Activated T-cell treated with anti-CD3 and anti-CD28 coated beads, Interleukin-2, amount 50 U/mL, for 24 hours (primary cell): Measurements from ENCODE around the gene TEX44.

Experiments
- DNase-seq: peaks from one replicate; pipeline ENCODE4 v3.0.0-alpha.2; 2020
- H3K27ac Mint-ChIP-seq: 2 replicates; pipeline ENCODE4 v1.8.0; 2020; ENCODE audit warnings: mild to moderate bottlenecking, mixed read lengths
- H3K27me3 Mint-ChIP-seq: 2 replicates; pipeline ENCODE4 v1.8.0; 2020; ENCODE audit warnings: mixed read lengths
- H3K36me3 Mint-ChIP-seq: 2 replicates; pipeline ENCODE4 v1.8.0; 2020; ENCODE audit warnings: low read depth, mixed read lengths
- H3K4me1 Mint-ChIP-seq: 2 replicates; pipeline ENCODE4 v1.8.0; 2020; ENCODE audit warnings: low read depth, mixed read lengths
- H3K4me3 Mint-ChIP-seq: 2 replicates; pipeline ENCODE4 v1.8.0; 2020; ENCODE audit warnings: mild to moderate bottlenecking, moderate library complexity, mixed read lengths
- H3K9me3 Mint-ChIP-seq: 2 replicates; pipeline ENCODE4 v1.8.0; 2020; ENCODE audit warnings: mixed read lengths

TEX44 gene

DNA sequence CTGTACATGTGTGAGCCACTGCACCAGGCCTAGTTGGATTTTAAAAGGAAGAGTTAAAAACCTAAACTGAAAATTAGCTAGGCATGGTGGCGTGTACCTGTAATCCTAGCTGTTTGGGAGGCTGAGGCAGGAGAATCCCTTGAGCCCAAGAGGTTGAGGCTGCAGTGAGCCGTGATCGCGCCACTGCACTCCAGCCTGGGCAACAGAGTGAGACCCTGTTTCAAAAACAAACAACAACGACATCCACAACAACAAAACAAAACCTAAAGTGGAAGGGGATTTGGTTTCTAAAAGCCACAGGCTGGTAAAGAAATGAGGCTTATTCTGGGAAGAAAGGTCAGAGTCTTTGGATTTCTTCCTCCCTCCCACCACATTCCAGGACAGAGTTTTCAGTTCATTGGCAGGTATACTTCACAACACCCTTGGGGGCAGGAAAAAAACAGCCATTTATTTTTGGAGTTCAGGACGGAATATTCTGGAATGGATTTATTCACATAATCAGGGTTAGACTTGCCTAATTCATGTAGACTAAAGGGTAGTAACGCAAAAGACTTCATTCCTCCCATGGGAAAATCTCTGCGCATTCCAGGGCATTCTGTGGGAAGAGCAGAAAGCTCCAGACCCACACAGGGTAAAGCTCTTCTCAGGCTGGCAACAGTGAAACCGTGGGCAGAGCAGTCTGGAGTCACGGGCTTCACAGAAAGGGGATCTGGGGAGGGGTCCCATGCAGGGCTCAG lies 34.9 kb downstream of the TEX44 start:
- Mint-ChIP-seq H3K4me3 (no peak overlapping the region), H3K27me3 (no peaks in the 10 kb centered on the region), H3K4me1 (peaks cover 7% of the 10 kb centered on the region), H3K9me3 (no peaks in the 10 kb centered on the region), H3K27ac (no peak overlapping the region), H3K36me3 (no peaks in the 10 kb centered on the region)
- DNase-seq, result no peak

DNA sequence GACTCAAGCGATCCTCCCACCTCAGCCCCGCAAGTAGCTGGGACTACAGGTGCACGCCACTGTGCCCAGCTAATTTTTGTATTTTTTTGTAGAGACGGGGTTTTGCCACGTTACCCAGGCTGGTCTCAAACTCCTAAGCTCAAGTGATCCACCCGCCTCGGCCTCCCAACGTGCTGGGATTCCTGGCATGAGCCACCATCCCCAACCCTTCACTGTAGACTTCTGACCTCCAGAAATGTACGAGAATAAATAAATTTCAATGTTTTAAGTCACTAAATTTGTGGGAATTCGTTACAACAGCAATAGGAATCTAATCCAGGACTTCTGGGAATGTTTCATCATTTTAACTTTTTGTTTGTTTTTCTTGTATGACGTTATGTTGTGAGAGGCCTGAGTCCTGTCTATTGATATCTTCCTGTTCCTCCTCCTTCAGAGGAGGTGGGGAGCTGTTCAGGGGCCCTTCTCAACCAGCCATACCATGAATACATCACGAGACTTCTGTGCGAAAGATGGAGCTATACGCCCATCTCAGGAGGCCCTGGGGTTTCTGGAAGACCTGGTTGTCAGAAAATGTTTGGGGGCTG lies 40.0 kb downstream of the TEX44 start:
- H3K27me3 Mint-ChIP-seq, result no peaks in the 10 kb centered on the region
- DNase-seq, result no peak
- no peak overlapping the region for H3K4me3 Mint-ChIP-seq
- H3K36me3 Mint-ChIP-seq, result no peaks in the 10 kb centered on the region
- H3K4me1 Mint-ChIP-seq, result peaks cover 4% of the 10 kb centered on the region
- H3K27ac Mint-ChIP-seq, result no peak overlapping the region
- H3K9me3 Mint-ChIP-seq, result no peaks in the 10 kb centered on the region

DNA sequence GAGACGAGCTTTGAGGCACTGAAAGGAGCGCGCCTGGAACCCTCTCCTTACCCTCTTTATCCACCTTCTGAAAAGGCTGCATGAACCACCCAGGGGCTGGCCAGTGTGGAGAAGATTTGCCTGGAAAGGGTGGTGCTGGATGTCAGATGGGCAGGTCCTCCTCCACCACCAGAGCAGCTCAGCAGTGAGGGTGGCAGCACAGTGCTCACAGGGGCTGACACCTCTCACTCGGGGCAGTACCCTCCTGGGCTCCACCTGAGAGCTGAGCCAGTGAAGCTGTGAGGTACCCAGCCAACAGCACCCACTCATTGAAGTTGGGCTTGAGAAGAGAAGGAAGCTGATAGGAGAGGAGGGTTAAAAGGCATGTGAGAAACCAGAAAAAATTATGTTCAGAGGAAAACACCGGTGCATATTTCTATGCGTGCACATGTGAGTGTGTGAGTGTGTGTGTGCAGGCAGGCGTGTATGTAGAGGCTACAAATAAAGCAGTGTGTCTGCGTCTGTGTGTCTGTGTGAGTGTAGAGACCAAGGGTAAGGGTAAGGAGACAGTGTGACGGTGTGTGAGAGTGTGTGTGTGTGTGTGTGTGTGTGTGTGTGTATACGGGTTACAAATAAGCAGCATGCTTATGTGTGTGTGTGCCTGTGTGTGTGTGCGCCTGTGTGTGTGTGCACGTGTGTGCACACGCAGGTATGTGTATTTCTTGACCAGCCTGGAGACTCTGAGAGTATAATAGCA lies 40.7 kb downstream of the TEX44 start:
- no peak overlapping the region for H3K4me3 Mint-ChIP-seq
- H3K9me3 Mint-ChIP-seq, result no peaks in the 10 kb centered on the region
- no peaks in the 10 kb centered on the region for H3K27me3 Mint-ChIP-seq
- no peaks in the 10 kb centered on the region for H3K36me3 Mint-ChIP-seq
- DNase-seq, result no peak
- H3K27ac Mint-ChIP-seq, result no peak overlapping the region
- H3K4me1 Mint-ChIP-seq, result no peaks in the 10 kb centered on the region

DNA sequence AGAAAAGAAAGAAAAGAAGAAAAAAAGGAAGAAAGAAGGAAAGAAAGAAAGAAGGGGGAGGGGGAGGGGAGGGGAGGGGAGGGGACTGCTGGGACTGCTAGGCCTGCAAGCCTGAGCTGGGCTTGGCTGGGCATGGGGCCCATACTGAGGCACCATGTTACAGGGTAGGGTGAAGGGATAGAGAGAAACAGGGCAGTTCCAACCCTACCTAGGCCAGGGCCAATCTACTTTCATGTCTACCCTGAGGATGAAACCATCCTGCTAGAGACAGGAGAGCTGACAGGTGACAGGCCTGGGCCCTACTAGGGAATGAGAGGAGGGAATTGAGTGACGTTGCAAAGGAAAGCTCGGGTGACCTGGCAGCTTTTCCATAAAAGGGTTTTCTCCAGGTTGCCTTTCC lies 41.7 kb downstream of the TEX44 start:
- DNase-seq, result no peak
- Mint-ChIP-seq H3K36me3 (no peaks in the 10 kb centered on the region), H3K9me3 (no peaks in the 10 kb centered on the region), H3K4me3 (no peak overlapping the region), H3K27ac (no peak overlapping the region), H3K27me3 (no peaks in the 10 kb centered on the region), H3K4me1 (no peaks in the 10 kb centered on the region)

DNA sequence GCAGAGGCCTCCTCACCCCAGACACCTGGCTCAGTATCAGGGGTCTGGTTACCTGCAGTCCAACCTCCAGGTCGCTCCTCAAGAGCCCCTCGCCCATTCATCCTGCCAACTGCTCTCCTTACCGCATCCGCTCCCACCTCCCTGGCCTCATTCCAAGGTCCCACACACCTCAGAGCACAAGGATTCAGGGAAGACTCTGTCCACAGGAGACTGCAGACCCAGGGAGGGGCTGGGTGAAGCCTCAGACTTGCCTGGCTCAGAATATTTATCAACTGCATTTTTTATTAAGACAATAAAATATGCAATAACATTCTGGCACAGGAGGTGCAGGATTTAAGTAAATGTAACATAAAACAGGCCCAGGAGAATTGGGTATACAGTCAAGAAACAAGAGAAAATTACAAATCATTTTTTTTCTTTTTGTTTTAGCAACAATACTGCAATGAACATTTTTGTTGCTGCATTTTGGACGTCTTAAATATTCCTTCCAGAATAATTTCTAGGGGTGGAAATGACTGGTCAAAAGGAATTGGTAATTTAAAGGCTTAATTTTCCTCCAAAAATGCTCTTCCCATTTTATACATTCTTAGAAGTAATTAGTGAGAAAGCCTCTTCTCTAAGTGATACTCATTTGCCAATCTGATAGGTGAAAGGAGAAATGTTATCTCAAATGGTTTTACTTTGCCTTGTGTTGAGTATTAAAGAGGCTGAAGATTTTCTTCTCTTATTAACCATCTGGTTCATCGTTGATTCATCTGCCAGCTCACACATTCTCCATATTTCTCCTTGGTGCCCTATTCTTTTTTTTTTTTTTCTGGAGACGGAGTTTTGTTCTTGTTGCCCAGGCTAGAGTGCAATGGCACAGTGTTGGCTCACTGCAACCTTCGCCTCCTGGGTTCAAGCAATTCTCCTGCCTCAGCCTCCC lies 42.5 kb downstream of the TEX44 start:
- Mint-ChIP-seq H3K4me1 (no peaks in the 10 kb centered on the region), H3K4me3 (no peak overlapping the region), H3K27me3 (no peaks in the 10 kb centered on the region), H3K36me3 (no peaks in the 10 kb centered on the region), H3K27ac (no peak overlapping the region), H3K9me3 (no peaks in the 10 kb centered on the region)
- DNase-seq, result no peak

DNA sequence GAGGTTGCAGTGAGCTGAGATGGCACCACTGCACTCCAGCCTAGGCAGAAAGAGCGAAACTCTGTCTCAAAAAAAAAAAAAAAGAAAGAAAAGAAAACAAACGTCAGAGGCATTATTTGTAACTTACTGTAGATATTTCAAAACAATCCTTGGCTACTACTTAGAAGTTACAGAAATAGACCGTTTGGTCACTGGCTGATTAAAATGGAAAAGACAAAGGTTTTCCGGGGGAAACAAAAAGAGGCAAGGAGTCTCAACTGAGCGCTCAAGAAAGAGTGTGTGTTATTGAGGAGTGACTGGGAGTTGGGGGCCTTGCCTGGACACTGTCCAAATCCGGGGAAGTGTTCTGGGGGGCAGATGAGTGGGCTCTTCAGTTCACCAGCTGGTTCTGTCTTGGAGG lies 47.6 kb downstream of the TEX44 start:
- no peak for DNase-seq
- H3K4me3 Mint-ChIP-seq, result no peak overlapping the region
- no peaks in the 10 kb centered on the region for H3K36me3 Mint-ChIP-seq
- peaks cover 13% of the 10 kb centered on the region for H3K4me1 Mint-ChIP-seq
- no peaks in the 10 kb centered on the region for H3K9me3 Mint-ChIP-seq
- H3K27me3 Mint-ChIP-seq, result no peaks in the 10 kb centered on the region
- H3K27ac Mint-ChIP-seq, result no peak overlapping the region

DNA sequence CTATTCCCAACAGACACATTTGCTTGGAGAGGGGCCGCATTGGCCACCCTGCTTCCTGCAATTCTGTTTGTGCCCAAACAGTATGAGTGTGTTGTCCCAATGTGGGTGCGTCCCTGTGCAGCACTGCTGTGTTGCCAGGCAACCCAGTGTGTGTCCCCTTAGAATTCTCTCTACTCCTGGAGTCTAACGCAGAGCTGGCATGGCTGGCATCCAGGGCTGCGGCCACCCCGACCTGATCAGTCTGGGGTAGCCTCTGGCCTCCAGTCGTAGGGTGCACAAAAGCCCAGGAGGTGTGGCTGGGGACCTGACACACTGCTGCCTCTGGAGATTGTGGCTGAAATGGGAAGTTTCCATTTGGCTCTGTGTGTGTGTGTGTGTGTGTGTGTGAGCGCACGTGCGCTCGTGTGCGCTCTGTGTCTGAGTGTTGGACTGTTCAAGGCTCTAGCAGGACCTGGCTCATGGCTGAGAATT lies 48.0 kb downstream of the TEX44 start:
- no peak for DNase-seq
- no peaks in the 10 kb centered on the region for H3K36me3 Mint-ChIP-seq
- H3K27ac Mint-ChIP-seq, result no peak overlapping the region
- H3K4me1 Mint-ChIP-seq, result peaks cover 13% of the 10 kb centered on the region
- H3K27me3 Mint-ChIP-seq, result no peaks in the 10 kb centered on the region
- H3K9me3 Mint-ChIP-seq, result no peaks in the 10 kb centered on the region
- no peak overlapping the region for H3K4me3 Mint-ChIP-seq

DNA sequence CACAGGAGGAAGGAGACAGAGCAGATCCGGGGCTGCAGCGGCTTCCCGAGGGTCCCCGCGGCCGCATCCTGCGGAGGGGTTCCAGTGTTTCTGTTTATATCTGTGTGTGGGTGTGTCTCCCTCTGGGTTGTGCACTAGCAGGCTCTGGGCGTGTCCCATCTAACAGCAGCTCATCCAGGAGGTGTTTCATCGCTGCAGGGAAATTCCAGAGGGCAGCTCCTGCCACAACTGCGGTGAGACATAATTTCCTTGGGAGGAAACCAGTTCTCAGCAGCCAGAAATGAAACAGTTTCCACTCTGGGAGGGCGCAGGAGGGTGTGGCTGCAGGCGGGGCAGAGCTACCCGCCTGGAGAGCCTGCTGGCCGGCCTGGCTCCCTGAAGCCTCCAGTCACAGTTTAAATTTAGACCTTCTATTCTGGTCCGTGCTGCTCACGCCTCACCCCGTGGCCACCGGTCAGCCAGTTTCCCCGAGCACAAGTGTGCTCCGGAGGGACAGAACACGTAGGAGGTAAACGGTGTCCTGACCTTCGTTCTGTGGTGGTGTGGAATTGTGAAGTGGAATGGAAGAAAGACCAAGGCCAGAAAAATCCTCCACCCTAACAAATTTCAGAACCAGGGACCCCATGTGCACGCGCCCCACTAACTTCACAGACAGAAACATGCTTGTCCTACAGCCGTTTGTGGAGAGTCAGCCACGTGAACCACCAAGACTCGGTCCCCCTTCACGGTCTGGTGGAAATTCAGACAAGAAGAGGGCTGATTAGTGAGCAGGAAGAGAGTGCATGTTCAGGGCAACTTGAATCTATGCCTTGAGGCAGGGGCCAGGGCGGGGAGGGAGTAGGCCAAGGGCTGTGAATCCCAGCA lies 50.2 kb downstream of the TEX44 start:
- Mint-ChIP-seq H3K9me3 (no peaks in the 10 kb centered on the region), H3K36me3 (no peaks in the 10 kb centered on the region), H3K4me3 (peak overlapping the region; percentile 56), H3K4me1 (peaks cover 13% of the 10 kb centered on the region), H3K27ac (peak overlapping the region; percentile 80), H3K27me3 (no peaks in the 10 kb centered on the region)
- DNase-seq, result peak; percentile 70

DNA sequence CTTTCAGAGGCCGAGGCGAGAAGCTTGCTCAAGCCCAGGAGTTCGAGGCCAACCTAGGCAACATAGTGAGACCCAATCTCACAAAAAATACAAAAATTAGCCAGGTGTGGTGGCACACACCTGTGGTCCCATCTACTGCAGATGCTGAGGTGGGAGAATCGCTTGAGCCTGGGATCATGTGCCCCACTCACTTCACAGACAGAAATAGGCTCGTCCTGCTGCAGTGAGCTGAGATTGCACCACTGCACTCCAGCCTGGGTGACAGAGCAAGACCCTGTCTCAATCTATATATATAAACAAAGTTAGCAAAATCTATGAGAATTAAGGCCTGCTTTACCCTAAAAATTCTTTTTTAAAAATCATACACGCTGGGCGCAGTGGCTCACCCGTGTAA lies 50.8 kb downstream of the TEX44 start:
- Mint-ChIP-seq H3K4me1 (peaks cover 13% of the 10 kb centered on the region), H3K27ac (no peak overlapping the region), H3K9me3 (no peaks in the 10 kb centered on the region), H3K4me3 (no peak overlapping the region), H3K27me3 (no peaks in the 10 kb centered on the region), H3K36me3 (no peaks in the 10 kb centered on the region)
- DNase-seq, result no peak
